AG20443 (cell line): Measurements from ENCODE around the gene TLE5.
"Not testable (repeated sequence)": the region's sequence is repeated elsewhere in the genome, so short reads cannot be mapped to it uniquely, and the experiment has no call there.

Experiments
- DNase-seq: peaks from one replicate; pipeline ENCODE4 v3.0.0; 2012; ENCODE audit warnings: low spot score, mixed read lengths

TLE5 gene

DNA sequence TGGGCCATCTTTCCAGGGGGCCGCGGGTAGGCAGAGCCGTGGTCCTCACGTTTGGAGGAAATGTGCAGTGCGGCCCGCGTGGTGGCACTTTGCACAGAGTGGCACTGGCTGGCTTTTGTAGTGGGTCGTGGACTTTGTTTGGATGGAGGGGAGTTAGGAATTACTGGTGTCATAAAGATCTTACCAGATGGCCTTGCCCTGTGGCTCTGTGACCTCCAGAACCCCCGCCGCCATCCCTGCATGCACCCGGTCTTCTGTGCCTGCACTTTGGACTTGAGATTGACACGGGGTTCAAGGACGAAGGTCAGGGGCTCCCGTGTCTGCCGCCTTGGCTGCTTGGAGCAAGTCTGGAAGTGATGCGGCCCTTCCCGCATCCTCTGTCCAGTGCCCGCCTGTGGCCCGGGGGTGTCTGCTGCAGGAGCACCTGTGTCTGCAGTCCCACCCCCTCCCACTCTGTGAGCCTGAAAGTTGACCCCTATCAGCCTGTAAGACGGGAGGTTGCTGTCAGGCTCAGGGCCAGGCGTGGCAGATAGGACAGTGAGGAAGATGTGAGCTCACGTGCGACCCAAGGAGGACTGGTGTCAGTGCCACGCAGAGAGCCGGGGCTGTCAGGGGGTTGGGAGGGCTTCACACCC is 34.1 kb upstream of the TLE5 start:
- no peak for DNase-seq

DNA sequence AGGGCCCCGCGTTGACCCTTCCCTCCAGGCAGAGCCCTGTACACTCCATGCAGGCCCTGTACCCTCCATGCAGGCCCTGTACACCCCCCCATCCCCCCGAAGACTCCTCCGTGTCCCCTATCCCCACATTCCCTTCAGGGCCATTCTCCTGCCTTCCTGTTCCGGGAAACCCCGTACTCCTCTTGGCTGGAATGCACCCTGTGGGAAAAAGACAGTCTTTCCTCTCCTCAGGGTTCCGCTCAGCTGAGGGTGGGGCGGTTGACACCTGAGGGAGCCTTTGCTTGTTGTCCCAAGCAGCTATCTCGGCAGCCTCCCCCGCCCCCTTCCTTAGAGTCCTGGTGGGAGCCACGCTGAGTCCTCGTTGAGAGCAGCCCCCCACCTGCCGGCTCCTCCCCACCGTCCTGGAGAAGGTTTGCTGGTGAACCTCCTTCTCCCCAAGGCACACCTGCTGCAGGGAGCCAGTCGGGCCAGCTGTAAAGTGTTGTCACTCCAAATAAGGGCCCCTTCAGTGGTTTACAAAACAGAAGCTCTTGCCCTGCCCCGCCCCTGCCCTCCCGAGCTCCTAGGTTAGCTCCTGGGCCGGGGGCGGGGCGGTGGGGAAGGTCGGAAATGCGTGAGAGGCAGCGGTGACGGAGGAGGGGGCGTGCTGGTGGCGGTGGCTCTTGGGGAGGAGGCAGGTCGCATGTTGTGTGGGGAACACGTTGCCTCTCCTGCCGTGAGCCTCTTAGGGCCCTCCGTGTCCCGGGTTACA is 33.3 kb upstream of the TLE5 start:
- no peak for DNase-seq

DNA sequence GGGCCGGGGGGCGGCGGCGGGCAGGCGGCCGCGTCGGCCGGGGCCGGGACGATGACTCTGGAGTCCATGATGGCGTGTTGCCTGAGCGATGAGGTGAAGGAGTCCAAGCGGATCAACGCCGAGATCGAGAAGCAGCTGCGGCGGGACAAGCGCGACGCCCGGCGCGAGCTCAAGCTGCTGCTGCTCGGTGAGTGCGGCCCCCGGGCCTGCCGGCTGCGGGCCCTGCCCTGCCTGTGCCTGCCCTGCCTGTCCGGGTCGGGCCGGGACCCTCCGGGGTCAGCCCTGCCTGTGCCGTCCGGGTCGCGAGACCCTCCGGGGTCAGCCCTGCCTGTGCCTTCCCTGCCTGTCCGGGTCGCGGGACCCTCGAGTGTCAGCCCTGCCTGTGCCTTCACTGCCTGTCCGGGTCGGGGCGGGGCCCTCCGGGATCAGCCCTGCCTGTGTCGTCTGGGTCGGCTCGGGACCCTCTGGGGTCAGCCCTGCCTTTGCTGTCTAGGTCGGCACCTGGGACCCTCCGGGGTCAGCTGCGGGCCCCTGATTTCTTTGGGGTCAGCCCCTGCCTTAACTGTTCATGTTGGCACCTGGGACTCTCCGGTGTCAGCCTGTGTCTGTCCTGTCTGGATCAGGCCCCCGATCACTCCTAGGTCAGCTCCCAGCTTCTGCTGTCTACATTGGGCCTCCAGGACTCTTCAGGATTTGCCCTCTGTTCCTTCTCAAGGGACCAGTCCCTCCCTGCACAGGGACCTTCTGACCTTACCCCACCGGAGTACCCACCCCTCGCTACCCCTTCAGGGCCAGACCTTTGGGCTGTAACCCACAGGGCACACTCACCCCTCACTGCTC is 32.5 kb upstream of the TLE5 start:
- no peak for DNase-seq

DNA sequence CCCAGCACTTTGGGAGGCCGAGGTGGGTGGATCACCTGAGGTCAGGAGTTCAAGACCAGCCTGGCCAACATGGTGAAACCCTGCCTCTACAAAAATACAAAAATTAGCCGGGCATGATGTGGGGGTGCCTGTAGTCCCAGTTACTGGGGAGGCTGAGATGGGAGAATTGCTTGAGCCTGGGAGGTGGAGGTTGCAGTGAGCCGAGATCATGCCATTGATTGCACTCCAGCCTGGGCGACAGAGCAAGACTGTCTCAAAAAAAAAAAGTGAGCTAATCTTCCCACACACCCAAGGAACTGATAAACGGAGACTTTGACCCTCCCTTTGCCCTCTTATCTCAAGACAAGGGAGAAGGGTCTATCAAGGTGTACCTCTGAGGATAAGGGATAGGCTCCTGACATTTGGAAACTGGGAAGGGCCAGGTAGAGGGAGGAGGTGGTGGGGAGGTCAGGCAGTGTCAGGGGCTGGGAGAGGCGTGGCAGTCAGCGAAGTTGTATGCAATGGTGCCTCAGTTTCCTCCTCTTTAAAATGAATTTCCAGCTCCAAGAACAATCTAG is 27.1 kb upstream of the TLE5 start:
- DNase-seq, result not testable (repeated sequence)

DNA sequence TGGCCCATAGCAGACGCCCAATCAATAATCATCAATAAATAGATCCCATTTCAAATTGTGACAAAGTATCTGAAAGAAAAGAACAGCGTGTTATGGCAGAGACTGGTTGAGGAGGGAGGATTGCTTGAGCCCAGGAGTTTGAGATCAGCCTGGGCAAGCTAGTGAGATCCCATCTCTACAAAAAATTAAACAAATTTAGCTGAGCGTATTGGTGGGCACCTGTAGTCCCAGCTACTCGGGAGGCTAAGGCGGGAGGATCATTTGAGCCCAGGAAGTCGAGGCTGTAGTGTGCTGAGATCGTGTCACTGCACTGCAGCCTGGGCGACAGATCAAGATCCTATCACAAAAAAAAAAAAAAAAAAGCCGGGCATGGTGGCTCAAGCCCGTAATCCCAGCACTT is 25.5 kb upstream of the TLE5 start:
- DNase-seq, result no peak

DNA sequence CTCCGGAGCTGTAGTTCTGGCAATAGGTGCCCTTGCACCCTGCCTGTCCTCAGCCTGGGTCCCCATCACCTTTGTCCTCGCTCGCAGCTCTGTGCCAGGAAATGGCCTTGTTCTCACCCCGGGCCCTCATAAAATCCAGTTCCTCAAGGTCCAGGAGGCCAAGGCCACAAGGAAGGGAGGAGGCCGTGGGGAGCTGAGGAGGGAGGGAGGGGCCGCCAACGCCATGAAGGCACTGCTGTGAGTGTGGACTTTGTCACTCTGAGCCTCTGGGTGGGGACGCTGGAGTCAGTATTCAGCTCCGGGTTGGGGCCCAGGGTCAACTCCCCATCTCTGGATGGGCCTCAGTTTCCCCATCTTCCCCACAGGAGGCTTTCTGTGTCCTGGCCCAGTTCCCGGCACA is 22.6 kb upstream of the TLE5 start:
- DNase-seq, result no peak

DNA sequence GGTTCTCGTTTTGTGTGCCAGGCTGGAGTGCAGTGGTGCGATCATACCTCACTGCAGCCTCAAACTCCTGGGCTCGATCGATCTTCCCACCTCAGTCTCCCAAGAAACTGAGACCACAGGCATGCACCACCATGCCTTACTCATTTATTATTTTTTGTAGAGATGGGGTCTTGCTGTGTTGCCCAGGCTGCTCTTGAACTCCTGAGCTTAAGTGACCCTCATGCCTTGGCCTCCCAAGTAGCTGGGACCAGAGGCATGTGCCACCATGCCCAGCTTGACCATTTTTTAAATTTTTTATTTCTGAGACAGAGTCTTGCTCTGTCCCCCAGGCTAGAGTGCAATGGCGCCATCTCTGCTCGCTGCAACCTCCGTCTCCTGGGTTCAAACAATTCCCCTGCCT is 21.7 kb upstream of the TLE5 start:
- DNase-seq, result no peak

DNA sequence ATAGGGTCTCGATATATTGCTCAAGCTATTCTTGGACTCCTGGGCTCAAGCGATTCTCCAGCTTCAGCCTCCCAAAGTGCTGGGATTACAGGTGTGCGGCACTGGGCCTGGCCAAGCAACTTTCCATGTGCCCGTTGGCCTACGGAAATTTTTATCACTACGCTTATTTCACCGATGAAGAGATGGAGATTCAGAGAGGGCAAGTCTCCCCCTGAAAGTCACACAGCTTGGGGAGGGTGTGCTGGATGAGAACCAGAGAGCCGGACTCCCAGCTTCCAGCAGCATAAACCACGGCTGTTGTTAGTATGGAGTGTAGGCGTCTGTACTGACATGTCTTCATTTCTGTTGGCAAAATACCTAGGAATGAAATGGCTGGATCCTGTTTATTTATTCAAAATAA is 20.0 kb upstream of the TLE5 start:
- DNase-seq, result no peak

DNA sequence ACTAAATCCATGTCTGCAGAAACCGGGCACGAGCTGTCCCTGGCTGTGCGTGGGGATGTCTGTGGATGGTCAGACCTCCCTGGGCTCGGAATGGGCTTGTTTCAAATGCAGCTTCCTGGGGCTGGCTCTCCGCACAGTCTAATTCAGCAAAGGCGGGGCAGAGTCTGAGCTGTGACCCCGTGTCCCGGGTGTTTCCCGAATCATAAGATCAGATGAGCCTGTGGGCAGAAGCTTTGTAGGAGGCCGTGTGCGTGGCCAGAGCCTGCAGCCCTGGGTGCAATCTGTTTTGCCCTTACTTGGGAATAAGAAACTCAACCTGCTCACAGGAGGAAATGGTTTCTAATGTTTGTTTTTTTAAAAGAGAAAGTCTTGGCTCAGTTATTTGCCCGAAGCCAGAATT is 18.0 kb upstream of the TLE5 start:
- DNase-seq, result no peak

DNA sequence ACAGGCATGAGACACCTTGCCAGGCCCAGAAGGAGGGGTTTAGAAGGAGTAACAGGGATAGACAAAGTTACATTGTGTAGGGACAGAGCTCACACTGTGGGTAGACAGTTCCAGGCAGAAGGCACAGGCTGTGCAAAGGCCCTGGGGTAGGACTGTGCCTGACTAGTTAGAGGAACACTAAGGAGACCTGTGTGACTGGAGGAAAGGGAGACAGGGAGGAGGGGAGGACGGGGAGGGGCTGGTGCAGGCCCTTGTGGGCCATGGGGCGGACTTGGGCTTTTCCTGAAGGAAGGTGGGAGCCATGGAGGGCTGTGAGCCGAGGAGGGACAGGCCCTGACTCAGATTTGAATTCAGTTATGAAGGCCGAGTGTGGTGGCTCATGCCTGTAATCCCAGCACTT is 17.3 kb upstream of the TLE5 start:
- no peak for DNase-seq

DNA sequence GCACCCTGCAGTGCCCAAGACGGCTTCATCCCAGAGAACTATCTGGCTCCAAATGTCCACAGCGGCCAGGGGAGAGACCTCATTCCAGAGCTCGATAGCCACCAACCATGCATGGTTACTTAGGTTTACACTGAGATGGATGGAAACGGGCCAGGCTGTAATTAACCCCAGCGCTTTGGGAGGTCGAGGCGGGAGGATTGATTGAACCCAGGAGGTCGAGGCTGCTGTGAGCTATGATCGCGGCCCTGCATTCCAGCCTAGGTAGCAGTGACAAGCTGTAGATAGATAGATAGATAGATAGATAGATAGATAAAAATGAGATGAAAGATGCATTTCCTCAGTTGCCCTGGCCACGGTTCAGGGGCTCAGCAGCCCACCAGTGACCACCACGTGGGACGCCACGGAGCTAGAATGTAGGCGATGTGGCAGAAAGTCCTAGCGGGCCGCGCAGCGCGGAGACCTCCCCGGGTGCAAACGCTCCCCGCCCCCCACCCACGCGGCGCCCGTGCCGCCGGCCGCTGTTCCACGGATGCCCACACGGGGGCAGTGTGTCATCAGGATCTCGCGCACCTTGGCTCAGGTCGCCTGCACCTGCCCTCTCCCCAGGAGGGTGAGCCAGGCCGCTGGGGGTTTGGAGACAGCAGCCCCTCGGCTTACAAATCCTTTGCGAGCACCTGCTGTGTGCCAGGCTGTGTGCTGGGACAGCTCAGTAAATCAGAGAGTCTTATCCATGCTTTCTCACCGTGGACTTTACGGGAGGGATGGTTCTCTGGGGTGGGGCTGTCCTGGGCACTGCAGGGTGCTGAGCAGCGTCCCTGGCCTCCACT is 13.5 kb upstream of the TLE5 start:
- DNase-seq, result peak; percentile 81

DNA sequence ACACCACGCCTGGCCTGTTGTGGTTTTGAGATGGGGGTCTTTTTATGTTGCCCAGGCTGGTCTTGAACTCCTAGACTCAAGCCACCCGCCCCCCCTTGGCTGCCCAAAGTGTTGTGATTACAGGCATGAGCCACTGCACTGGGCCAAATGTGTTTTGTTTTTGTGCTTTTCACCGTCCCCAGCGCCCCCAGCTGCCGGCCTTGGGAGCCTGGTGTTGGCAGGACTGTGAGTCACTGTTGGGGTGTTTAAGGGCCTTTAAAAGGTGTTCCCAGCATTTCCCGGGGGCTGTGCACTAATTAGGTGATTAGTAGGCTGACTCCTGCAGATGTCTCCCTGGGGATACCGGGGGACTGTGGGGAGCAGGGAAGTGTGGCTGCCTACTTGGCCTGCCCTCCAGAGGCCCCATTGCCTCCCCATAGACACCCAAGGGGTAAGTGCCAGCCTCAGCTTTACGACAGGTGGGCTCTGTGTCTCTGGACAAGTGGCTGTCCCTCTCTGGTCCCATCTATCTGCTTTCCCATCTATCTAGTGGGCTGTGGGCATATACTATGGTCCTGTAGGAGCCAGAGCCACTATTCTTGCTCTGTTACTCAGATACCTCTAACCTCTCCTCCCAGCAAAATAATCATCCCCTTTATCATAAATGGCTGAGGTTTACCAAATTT is 11.8 kb upstream of the TLE5 start:
- no peak for DNase-seq

DNA sequence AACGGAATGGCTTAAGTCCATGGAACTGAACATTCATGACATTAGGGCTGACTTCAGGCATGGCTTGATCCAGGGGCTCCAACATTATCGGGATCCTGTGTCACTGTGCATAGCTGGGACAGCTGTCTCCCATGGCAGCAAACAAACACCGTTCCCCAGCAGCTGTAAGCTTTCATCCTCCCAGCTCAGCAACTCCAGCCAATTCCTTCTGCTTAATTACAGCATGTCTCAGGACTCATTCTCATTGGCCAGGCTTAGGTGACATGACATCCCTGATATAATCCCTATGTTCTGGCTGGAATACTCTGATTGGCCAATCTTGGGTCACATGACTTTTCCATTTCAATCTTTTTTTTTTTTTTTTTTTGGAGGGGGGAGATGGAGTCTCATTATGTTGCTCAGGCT is 10.9 kb upstream of the TLE5 start:
- DNase-seq, result no peak

DNA sequence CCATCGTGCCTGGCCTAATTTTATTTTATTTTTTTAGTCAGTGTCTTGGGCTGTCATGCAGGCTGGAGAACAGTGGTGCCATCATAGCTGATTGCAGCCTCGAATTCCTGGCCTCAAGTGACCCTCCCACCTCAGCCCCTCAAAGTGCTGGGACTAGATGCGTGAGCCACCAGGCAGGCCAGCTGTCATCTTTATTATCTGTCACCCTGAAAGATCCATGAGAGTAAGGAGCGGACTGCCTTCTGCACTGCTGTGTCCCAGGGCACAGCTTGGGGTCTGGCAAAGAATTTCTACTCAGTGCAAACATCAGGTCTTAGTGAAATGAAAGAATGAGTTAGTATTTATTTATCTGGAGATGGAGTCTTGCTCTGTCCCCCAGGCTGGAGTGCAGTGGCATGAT is 9.5 kb upstream of the TLE5 start:
- no peak for DNase-seq

DNA sequence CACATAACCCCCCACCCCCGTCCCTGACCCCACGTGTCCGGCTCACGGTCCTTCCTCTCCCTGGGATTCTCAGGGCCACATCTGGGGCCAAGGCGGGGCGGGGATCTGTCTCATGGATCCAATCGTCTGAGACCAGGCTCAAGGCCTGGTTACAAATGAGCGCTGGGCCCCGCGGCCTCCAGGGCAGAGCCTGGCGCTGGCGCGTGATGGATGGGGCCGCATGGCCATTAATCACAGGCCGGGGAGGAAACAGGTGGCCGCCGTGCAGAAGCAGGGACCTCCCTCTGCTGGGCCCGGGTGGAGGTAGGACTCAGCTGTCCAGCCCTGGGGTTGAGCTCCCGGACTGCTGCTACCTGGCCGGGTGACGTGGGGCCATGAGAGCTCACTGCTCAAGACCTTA is 5.8 kb upstream of the TLE5 start:
- DNase-seq, result no peak

DNA sequence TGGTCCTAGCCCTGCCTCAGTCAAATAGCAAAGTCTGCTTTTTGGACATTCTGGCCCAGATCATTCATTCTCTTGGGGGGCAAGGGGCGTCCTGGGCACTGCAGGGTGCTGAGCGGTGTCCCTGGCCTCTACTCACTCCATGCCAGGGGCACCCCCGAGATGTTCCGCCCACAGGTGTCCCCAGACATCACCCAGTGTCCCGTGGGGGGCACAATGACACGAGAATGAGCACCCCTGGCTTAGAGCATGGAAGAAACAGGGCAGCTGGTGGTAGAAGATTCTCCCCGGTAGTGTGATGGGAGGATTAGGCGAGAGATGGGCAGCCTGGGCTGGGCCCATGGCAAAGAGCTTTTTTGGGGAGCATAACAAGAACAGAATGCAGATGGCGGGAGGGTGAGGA is 5.3 kb upstream of the TLE5 start:
- no peak for DNase-seq

DNA sequence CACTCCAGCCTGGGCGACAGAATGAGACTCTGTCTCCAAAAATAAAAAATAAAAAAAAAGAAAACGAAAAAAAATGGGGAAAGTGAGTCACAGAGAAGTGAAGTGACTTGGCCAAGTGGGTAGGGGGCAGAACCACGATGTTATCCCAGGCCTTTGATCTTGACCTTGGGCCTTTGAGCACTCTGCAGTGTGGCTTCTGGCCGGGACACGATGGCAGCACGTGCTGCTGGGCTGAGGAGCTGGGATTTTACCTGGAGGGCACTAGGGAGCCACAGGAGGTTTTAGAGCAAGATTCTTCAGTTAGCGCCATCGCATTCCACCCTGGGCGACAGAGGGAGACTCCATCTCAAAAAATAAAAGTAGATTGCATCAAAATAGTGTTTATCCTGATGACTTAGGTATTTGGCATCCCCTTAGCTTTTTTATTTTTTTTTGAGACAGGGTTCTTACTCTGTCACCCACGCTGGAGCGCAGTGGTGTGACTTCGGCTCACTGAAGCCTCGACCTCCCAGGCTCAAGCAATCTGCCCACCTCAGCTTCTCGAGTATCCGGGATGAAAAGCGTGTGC is 4.3 kb upstream of the TLE5 start:
- no peak for DNase-seq

DNA sequence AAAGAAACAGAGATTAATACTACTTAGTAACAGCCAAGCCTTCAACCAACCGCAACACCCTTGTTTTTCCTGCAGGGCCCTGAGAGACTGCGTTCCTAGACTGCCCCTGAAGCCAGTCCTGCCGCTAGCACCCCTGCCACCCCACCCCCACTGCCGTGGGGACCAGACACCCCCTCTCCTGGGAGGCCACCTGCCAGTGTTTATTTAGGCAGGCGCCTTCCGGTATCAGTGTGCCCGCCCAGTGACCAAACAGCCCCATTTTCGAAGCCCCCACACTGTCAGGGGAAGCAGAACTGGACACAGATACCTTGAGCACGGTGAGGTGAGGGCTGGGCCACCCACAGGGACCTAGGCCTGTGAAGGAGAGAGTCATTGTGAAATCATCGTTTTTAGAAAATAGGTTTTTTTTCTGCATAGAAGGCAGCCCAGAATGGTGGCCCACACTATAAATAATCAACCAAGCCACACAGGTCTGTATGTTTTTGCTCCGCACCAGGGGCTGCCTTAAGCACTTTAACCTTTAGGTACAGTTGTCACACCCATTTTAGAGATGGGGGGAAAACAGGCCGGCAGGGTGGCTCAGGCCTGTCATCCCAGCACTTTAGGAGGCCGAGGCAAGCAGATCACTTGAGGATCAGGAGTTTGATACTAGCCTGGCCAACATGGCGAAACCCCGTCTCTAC is 3.5 kb upstream of the TLE5 start:
- no peak for DNase-seq

DNA sequence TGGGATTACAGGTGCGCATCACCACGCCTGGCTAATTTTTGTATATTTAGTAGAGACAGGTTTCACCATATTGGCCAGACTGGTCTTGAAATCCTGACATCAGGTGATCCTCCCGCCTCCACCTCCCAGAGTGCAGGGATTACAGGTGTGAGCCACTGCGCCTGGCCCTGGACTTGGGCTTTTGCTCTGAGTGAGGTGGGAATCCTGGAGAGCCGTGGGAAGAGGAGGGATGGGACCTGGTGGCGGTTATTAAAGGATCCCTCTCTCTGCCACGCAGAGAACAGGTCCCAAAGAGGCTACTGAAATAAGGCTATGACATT is 1.7 kb upstream of the TLE5 start:
- no peak for DNase-seq
